Heart left ventricle (tissue), 16 donors: ENCODE measurements around the gene XAF1. TPM values are rescaled to one million over a fixed set of nuclear protein-coding genes. Genes with fewer than 3 reads are reported as not detected.
"Not testable (repeated sequence)": the region's sequence is repeated elsewhere in the genome, so short reads cannot be mapped to it uniquely, and the experiment has no call there.

Source experiments
- ATAC-seq, 4 donors: fragments of 200-7000 bp; cut with Tn5 transposase; one replicate each; pipeline ENCODE4 v1.9.1; 2020 to 2022; ENCODE audit warnings: moderate library complexity in 4 of 4, mild to moderate bottlenecking in 3 of 4, moderate number of reproducible peaks in 1 of 4
- DNase-seq, 5 donors: peaks; one replicate each; pipeline ENCODE4 v3.0.0-alpha.2; 2020
- H3K27ac ChIP-seq, 12 donors: fragments of 200-600 bp; sonication (generic) in 4 of 12; one replicate each; pipeline versions ENCODE4 v1.5.0 to v1.8.0; 2016 to 2022; ENCODE audit warnings: mild to moderate bottlenecking in 2 of 12
- H3K27me3 ChIP-seq, 9 donors: fragments of 200-600 bp; sonication (generic) in 2 of 9; one replicate each; pipeline versions ENCODE4 v1.5.1 to v1.8.0; 2016 to 2022; ENCODE audit warnings: mild to moderate bottlenecking in 3 of 9
- H3K36me3 ChIP-seq, 9 donors: fragments of 200-600 bp; sonication (generic) in 2 of 9; one replicate each; pipeline versions ENCODE4 v1.5.0 to v1.8.0; 2018 to 2022; ENCODE audit warnings: mild to moderate bottlenecking in 2 of 9
- H3K4me1 ChIP-seq, 12 donors: fragments of 200-600 bp; sonication (generic) in 4 of 12; one replicate each; pipeline versions ENCODE4 v1.5.0 to v1.8.0; 2016 to 2022; ENCODE audit warnings: mild to moderate bottlenecking in 3 of 12
- H3K4me3 ChIP-seq, 12 donors: fragments of 200-600 bp; sonication (generic) in 4 of 12; one replicate each; pipeline versions ENCODE4 v1.5.0 to v1.8.0; 2017 to 2022; ENCODE audit warnings: mild to moderate bottlenecking in 9 of 12, moderate library complexity in 4 of 12
- H3K9me3 ChIP-seq, 12 donors: fragments of 200-600 bp; sonication (generic) in 4 of 12; one replicate each; pipeline versions ENCODE4 v1.5.0 to v1.8.0; 2016 to 2022; ENCODE audit warnings: mild to moderate bottlenecking in 1 of 12
- CTCF ChIP-seq, 12 donors: fragments of 200-600 bp; sonication (generic) in 4 of 12; IDR thresholded peaks; one replicate each; pipeline versions ENCODE4 v1.5.0 to v1.8.0; 2018 to 2022; ENCODE audit warnings: antibody characterized with exemption in 12 of 12, mild to moderate bottlenecking in 5 of 12
- POLR2A ChIP-seq, 2 donors: fragments of 450-650 bp; IDR thresholded peaks; one replicate each; pipeline ENCODE4 v1.6.1; 2017; ENCODE audit warnings: antibody characterized with exemption in 2 of 2, mild to moderate bottlenecking in 2 of 2, moderate library complexity in 2 of 2
- WGBS, 4 donors: extraction: QIAGEN DNeasy Blood & Tissue Kit in 2 of 4; methylation state at CpG; one replicate each; pipeline versions ENCODE4 v1.1.5 to v1.1.7; 2013 to 2018; 5-methylcytosine and 5-hydroxymethylcytosine counted together
- intact Hi-C, 10 donors: fragments of 100-400 bp; cut with DNase I; formaldehyde crosslinking; loops; one replicate each; pipeline versions ENCODE4 v1.11.1 to v1.14.2; 2022
- polyA plus RNA-seq, 2 donors: library from polyadenylated mRNA; stranded (reverse); fragments of 200-250 nt; gene quantifications; one replicate each; pipeline ENCODE4 v1.2.3, GENCODE V29; 2013
- total RNA-seq, 9 donors: library from RNA; depleted of rRNA in 2 of 9; stranded (reverse); fragments of >200 nt in 2 of 9; fragmentation: NEBNext Ultra II Directional in 3 of 9; extraction: Animal tissue kit (Norgen Biotek cat#: 25700) in 3 of 9; gene quantifications; one replicate each; pipeline versions ENCODE4 v1.1.0 to v1.2.4, GENCODE V29; 2016 to 2023
- donor health status: ischemic (EF 13 %, LVEDD 7.1; RV severe dilation, severe dysfunction).
- donor health status: healthy with polysubstance abuse.
- donor health status: DM: no; HTN: yes; CAD: no.
- donor health status: DM: no; HTN: no; CAD: no.
- donor health status: ischemic (EF 25% LVEDD 6.9; RV normal size, moderate dysfunction).
- donor health status: ischemic (EF 25% LVEDD 5.7; RV mildly dilated, moderate dysfunction).
- donor health status: healthy.
- donor health status: DM: yes; HTN: yes; CAD: no.
- donor health status: ischemic (EF 35%, LVEDD 5.7; RV mildly dilated, moderate dysfunction).
- donor health status: nonischemic (EF 11% LVEDD 7.7; RV severe dilation, severe dysfunction).
- donor health status: DM: yes; HTN: yes; CAD: no.
- donor health status: PGD.
- donor health status: ischemic (EF 29% LVEDD 5.4; RV normal size, mild dysfunction).
- donor health status: nonischemic (EF 23%, LVEDD 6.1; RV moderate dilation, normal function).

The XAF1 gene
- total and polyA plus RNA-seq, 11 donors = 9.5 to 77.8 (median 24.9) TPM

GRCh38 chr17:6800422-6801027, 44.7 kb downstream of the XAF1 start:
- no peak for DNase-seq
- Histone ChIP-seq H3K27ac (no peak overlapping the region), H3K4me3 (no peak overlapping the region), H3K27me3 (peaks cover 0 to 8% (median 0%) of the 10 kb centered on the region in 9 donors), H3K9me3 (no peaks in the 10 kb centered on the region), H3K4me1 (no peaks in the 10 kb centered on the region), H3K36me3 (no peaks in the 10 kb centered on the region)
- intact Hi-C loops = no loop called here
- peak in 2 of 12 donors; percentile 44 to 45 for TF ChIP-seq CTCF (IDR thresholded peaks at IDR 0.05)
- no peak for TF ChIP-seq POLR2A (IDR thresholded peaks at IDR 0.05)
- WGBS, 4 donors = 80 to 86% (median 81%) methylated on average over 12 to 13 of the region's 13 CpGs
- ATAC-seq = no peak

- no peak for DNase-seq
- no peak overlapping the region for H3K27ac ChIP-seq
- no peak overlapping the region for H3K4me3 ChIP-seq
- 75 to 86% (median 79%) methylated on average over 9 of the region's 9 CpGs for WGBS, 4 donors
- intact Hi-C loops = no loop called here
- TF ChIP-seq POLR2A (IDR thresholded peaks at IDR 0.05) (no peak), CTCF (IDR thresholded peaks at IDR 0.05) (no peak)
- no peaks in the 10 kb centered on the region for H3K36me3 ChIP-seq
- no peak for ATAC-seq
- H3K9me3 ChIP-seq = peaks cover 0 to 6% (median 0%) of the 10 kb centered on the region in 12 donors
- H3K27me3 ChIP-seq = peaks cover 0 to 7% (median 0%) of the 10 kb centered on the region in 9 donors
- H3K4me1 ChIP-seq = no peaks in the 10 kb centered on the region
These were observed 55.7 kb downstream of the XAF1 start for GRCh38 chr17:6811510-6811909.

DNA sequence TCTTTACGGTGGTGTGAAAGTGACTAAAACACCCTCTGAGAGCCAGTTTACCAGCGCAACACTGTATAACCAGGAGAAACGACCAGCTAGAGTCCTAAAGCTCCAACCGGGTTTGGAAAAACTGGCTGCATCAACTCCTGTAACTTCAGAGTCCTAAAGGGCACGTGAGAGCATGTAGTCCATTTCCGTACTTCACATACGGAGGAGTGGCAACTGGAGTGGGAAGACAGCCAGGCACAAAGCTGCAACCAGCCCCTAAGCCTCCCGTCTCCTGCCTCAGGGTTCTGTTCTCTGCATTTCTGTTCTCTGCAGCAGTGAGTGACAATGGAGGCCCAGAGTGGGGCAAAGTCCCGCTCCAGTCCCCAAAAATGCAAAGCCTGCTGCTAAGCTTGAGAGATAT, 56.4 kb downstream of the XAF1 start:
- Histone ChIP-seq H3K4me3 (no peak overlapping the region), H3K4me1 (no peaks in the 10 kb centered on the region), H3K27me3 (peaks cover 0 to 7% (median 0%) of the 10 kb centered on the region in 9 donors), H3K36me3 (no peaks in the 10 kb centered on the region), H3K27ac (no peak overlapping the region), H3K9me3 (peaks cover 0 to 6% (median 0%) of the 10 kb centered on the region in 12 donors)
- WGBS, 4 donors = 59 to 62% (median 61%) methylated on average over 9 of the region's 9 CpGs
- TF ChIP-seq POLR2A (IDR thresholded peaks at IDR 0.05) = no peak
- TF ChIP-seq CTCF (IDR thresholded peaks at IDR 0.05) = no peak
- ATAC-seq (no peak), DNase-seq (no peak)
- intact Hi-C loops = no loop called here

DNA sequence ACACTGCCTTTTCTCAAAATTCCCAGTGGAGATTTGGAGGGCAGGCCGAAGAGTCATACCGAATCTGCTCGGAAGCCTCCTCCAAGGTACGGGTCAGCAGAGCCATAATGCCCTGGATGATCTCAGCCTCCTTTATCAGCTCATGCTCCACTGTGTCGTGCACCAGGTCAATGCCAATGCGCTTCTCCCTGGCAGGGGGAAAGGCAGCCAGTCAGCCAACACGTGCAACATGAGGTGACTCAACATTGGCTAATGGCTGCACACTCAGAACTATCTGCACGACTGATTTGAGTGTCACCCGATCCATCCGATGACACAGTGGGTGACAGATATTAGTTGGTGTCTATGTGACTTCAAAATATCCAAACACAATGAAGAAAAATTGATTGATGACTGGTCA, 59.9 kb downstream of the XAF1 start:
- peaks cover 0 to 12% (median 0%) of the 10 kb centered on the region in 9 donors for H3K27me3 ChIP-seq
- no peak overlapping the region for H3K27ac ChIP-seq
- peaks cover 0 to 13% (median 0%) of the 10 kb centered on the region in 12 donors for H3K9me3 ChIP-seq
- TF ChIP-seq CTCF (IDR thresholded peaks at IDR 0.05) (no peak), POLR2A (IDR thresholded peaks at IDR 0.05) (no peak)
- intact Hi-C loops = no loop called here
- no peaks in the 10 kb centered on the region for H3K36me3 ChIP-seq
- no peak overlapping the region for H3K4me3 ChIP-seq
- DNase-seq (no peak), ATAC-seq (no peak)
- no peaks in the 10 kb centered on the region for H3K4me1 ChIP-seq
- 75 to 85% (median 83%) methylated on average over 9 to 10 of the region's 10 CpGs for WGBS, 4 donors

GRCh38 chr17:6816368-6816767, 60.5 kb downstream of the XAF1 start:
- intact Hi-C loops, H3K27ac ChIP-seq, DNase-seq, H3K4me3 ChIP-seq, H3K4me1 ChIP-seq, ATAC-seq, H3K36me3 ChIP-seq: not testable (repeated sequence)
- 80 to 88% (median 83%) methylated on average over 3 of the region's 3 CpGs for WGBS, 4 donors
- H3K27me3 ChIP-seq = peaks cover 0 to 12% (median 0%) of the 10 kb centered on the region in 9 donors
- H3K9me3 ChIP-seq = peaks cover 0 to 14% (median 0%) of the 10 kb centered on the region in 12 donors
